Natural killer cell treated with Interleukin-12 subunit alpha and Interleukin-12 subunit beta and Interleukin-15 and Interleukin-18, amount 100 ng/mL, for 72 hours (primary cell): Measurements from ENCODE around the gene ITGB3BP. TPM values are rescaled to one million over a fixed set of nuclear protein-coding genes. Genes with fewer than 3 reads are reported as not detected.
"Not testable (repeated sequence)": the region's sequence is repeated elsewhere in the genome, so short reads cannot be mapped to it uniquely, and the experiment has no call there.

ENCODE experiments used
- ATAC-seq, 2 donors: fragments of 150-1000 bp; cut with Tn5 transposase in 1 of 2; sonication (Bioruptor Pico), chemical (Tn5 transposase) in 1 of 2; 2 replicates each; pipeline ENCODE4 v1.10.0; 2021
- DNase-seq: peaks from one replicate; pipeline ENCODE4 v3.0.0; 2022; ENCODE audit warnings: low spot score
- H3K27ac Mint-ChIP-seq, 2 donors: 1 replicate in 1 of 2; 2 replicates in 1 of 2; pipeline ENCODE4 v1.8.0; 2022; ENCODE audit warnings: mixed read lengths in 2 of 2, mild to moderate bottlenecking in 1 of 2, moderate library complexity in 1 of 2
- H3K27me3 Mint-ChIP-seq, 2 donors: 1 replicate in 1 of 2; 2 replicates in 1 of 2; pipeline ENCODE4 v1.8.0; 2022; ENCODE audit warnings: mixed read lengths in 2 of 2
- H3K36me3 Mint-ChIP-seq: one replicate; pipeline ENCODE4 v1.8.0; 2022; ENCODE audit warnings: mixed read lengths
- H3K4me1 Mint-ChIP-seq, 2 donors: 1 replicate in 1 of 2; 2 replicates in 1 of 2; pipeline ENCODE4 v1.8.0; 2022; ENCODE audit warnings: low read depth in 2 of 2, mixed read lengths in 2 of 2, mild to moderate bottlenecking in 1 of 2
- H3K4me3 Mint-ChIP-seq: one replicate; pipeline ENCODE4 v1.8.0; 2022; ENCODE audit warnings: mixed read lengths
- H3K9me3 Mint-ChIP-seq: 2 replicates; pipeline ENCODE4 v1.8.0; 2022; ENCODE audit warnings: mixed read lengths
- total RNA-seq, 2 donors: library from RNA; stranded (reverse); gene quantifications; one replicate each; pipeline ENCODE4 v1.2.3, GENCODE V29; 2022

Gene ITGB3BP
- 10 to 100 TPM; 35.0 to 48.3 TPM for total RNA-seq

- peak within 1 kb of the TSS; percentile 94 for H3K4me3 Mint-ChIP-seq
- H3K4me1 Mint-ChIP-seq: peaks cover 15 to 23% of the 10 kb centered on the region in 2 donors
- DNase-seq (peak; percentile 86), ATAC-seq (peak; percentile 93 to 94)
- peaks cover 3% of the 10 kb centered on the region for H3K36me3 Mint-ChIP-seq
- H3K27ac Mint-ChIP-seq: peak within 1 kb of the TSS; percentile 92 to 97
- H3K9me3 Mint-ChIP-seq: no peaks in the 10 kb centered on the region
- H3K27me3 Mint-ChIP-seq: no peaks in the 10 kb centered on the region
Observed at GRCh38 chr1:63522891-63523728, at the start of gene ITGB3BP, which contains the start of gene EFCAB7. Gene ITGB3BP, minus strand, starts transcription at chr1:63523225. Its CDS starts 92 bp downstream, at chr1:63523133. Gene EFCAB7, plus strand, starts transcription at chr1:63523525. Its CDS starts 2,048 bp downstream, at chr1:63525573.

GRCh38 chr1:63572686-63573085 is 49.7 kb upstream of the ITGB3BP start:
- not testable (repeated sequence) for H3K27ac Mint-ChIP-seq, H3K36me3 Mint-ChIP-seq, H3K4me1 Mint-ChIP-seq, H3K9me3 Mint-ChIP-seq, H3K4me3 Mint-ChIP-seq, DNase-seq, H3K27me3 Mint-ChIP-seq, ATAC-seq

- Mint-ChIP-seq H3K27me3 (no peaks in the 10 kb centered on the region), H3K36me3 (no peaks in the 10 kb centered on the region), H3K4me1 (peaks cover 0 to 5% of the 10 kb centered on the region in 2 donors), H3K4me3 (no peak overlapping the region), H3K9me3 (no peaks in the 10 kb centered on the region), H3K27ac (no peak overlapping the region)
- ATAC-seq (no peak), DNase-seq (no peak)
Observed at GRCh38 chr1:63569640-63570316, 46.8 kb upstream of the ITGB3BP start.

GRCh38 chr1:63569068-63569467 is 46.0 kb upstream of the ITGB3BP start:
- Mint-ChIP-seq H3K4me3 (no peak overlapping the region), H3K27me3 (no peaks in the 10 kb centered on the region), H3K36me3 (no peaks in the 10 kb centered on the region), H3K4me1 (peaks cover 0 to 5% of the 10 kb centered on the region in 2 donors), H3K9me3 (no peaks in the 10 kb centered on the region), H3K27ac (no peak overlapping the region)
- DNase-seq (no peak), ATAC-seq (no peak)

- Mint-ChIP-seq H3K36me3 (no peaks in the 10 kb centered on the region), H3K27ac (no peak overlapping the region), H3K4me3 (no peak overlapping the region), H3K9me3 (no peaks in the 10 kb centered on the region), H3K27me3 (no peaks in the 10 kb centered on the region), H3K4me1 (no peaks in the 10 kb centered on the region)
- no peak for ATAC-seq
- DNase-seq: no peak
Observed at GRCh38 chr1:63563745-63564144, 40.7 kb upstream of the ITGB3BP start.

- H3K4me1 Mint-ChIP-seq: no peaks in the 10 kb centered on the region
- no peak for ATAC-seq
- no peaks in the 10 kb centered on the region for H3K27me3 Mint-ChIP-seq
Observed at GRCh38 chr1:63559357-63559756, 36.3 kb upstream of the ITGB3BP start.

GRCh38 chr1:63557365-63557987 is 34.5 kb upstream of the ITGB3BP start:
- DNase-seq: no peak
- H3K27me3 Mint-ChIP-seq: no peaks in the 10 kb centered on the region
- no peak for ATAC-seq
- H3K36me3 Mint-ChIP-seq: no peaks in the 10 kb centered on the region
- H3K9me3 Mint-ChIP-seq: no peaks in the 10 kb centered on the region
- H3K4me3 Mint-ChIP-seq: no peak overlapping the region
- H3K4me1 Mint-ChIP-seq: no peaks in the 10 kb centered on the region
- H3K27ac Mint-ChIP-seq: no peak overlapping the region

More at GRCh38 chr1:63559357-63559756, 36.3 kb upstream of the ITGB3BP start:
- DNase-seq: no peak
- Mint-ChIP-seq H3K36me3 (no peaks in the 10 kb centered on the region), H3K9me3 (no peaks in the 10 kb centered on the region), H3K27ac (no peak overlapping the region), H3K4me3 (no peak overlapping the region)

- H3K4me1 Mint-ChIP-seq: no peaks in the 10 kb centered on the region
- H3K27me3 Mint-ChIP-seq: no peaks in the 10 kb centered on the region
- H3K4me3 Mint-ChIP-seq: no peak overlapping the region
- H3K36me3 Mint-ChIP-seq: no peaks in the 10 kb centered on the region
- DNase-seq: no peak
- ATAC-seq: no peak
- H3K9me3 Mint-ChIP-seq: no peaks in the 10 kb centered on the region
- H3K27ac Mint-ChIP-seq: no peak overlapping the region
Observed at GRCh38 chr1:63555480-63555879, 32.5 kb upstream of the ITGB3BP start.

GRCh38 chr1:63548877-63549276 is 25.9 kb upstream of the ITGB3BP start:
- H3K4me3 Mint-ChIP-seq: no peak overlapping the region
- H3K27me3 Mint-ChIP-seq: no peaks in the 10 kb centered on the region
- DNase-seq (no peak), ATAC-seq (no peak)
- no peaks in the 10 kb centered on the region for H3K4me1 Mint-ChIP-seq
- no peak overlapping the region for H3K27ac Mint-ChIP-seq
- H3K9me3 Mint-ChIP-seq: no peaks in the 10 kb centered on the region
- no peaks in the 10 kb centered on the region for H3K36me3 Mint-ChIP-seq

- Mint-ChIP-seq H3K9me3 (no peaks in the 10 kb centered on the region), H3K27ac (no peak overlapping the region), H3K36me3 (no peaks in the 10 kb centered on the region), H3K4me3 (no peak overlapping the region), H3K4me1 (no peaks in the 10 kb centered on the region), H3K27me3 (no peaks in the 10 kb centered on the region)
- DNase-seq (no peak), ATAC-seq (no peak)
Observed at GRCh38 chr1:63548303-63548702, 25.3 kb upstream of the ITGB3BP start.

- DNase-seq (no peak), ATAC-seq (no peak)
- no peaks in the 10 kb centered on the region for H3K36me3 Mint-ChIP-seq
- no peaks in the 10 kb centered on the region for H3K4me1 Mint-ChIP-seq
- H3K9me3 Mint-ChIP-seq: no peaks in the 10 kb centered on the region
- no peaks in the 10 kb centered on the region for H3K27me3 Mint-ChIP-seq
- H3K4me3 Mint-ChIP-seq: no peak overlapping the region
- peak overlapping the region in 1 of 2 donors; percentile 0 for H3K27ac Mint-ChIP-seq
Observed at GRCh38 chr1:63547621-63548294, 24.7 kb upstream of the ITGB3BP start.

GRCh38 chr1:63545780-63546179 is 22.8 kb upstream of the ITGB3BP start:
- Mint-ChIP-seq H3K9me3 (no peaks in the 10 kb centered on the region), H3K4me3 (no peak overlapping the region), H3K27me3 (no peaks in the 10 kb centered on the region), H3K36me3 (no peaks in the 10 kb centered on the region), H3K27ac (no peak overlapping the region), H3K4me1 (no peaks in the 10 kb centered on the region)
- ATAC-seq: no peak
- DNase-seq: no peak

- H3K27me3 Mint-ChIP-seq: no peaks in the 10 kb centered on the region
- ATAC-seq (no peak), DNase-seq (no peak)
- no peaks in the 10 kb centered on the region for H3K4me1 Mint-ChIP-seq
- H3K36me3 Mint-ChIP-seq: no peaks in the 10 kb centered on the region
- H3K27ac Mint-ChIP-seq: no peak overlapping the region
- no peak overlapping the region for H3K4me3 Mint-ChIP-seq
- no peaks in the 10 kb centered on the region for H3K9me3 Mint-ChIP-seq
Observed at GRCh38 chr1:63537940-63538339, 14.9 kb upstream of the ITGB3BP start.
